ENCODE data around the gene LYSMD4.

Gene LYSMD4

DNA sequence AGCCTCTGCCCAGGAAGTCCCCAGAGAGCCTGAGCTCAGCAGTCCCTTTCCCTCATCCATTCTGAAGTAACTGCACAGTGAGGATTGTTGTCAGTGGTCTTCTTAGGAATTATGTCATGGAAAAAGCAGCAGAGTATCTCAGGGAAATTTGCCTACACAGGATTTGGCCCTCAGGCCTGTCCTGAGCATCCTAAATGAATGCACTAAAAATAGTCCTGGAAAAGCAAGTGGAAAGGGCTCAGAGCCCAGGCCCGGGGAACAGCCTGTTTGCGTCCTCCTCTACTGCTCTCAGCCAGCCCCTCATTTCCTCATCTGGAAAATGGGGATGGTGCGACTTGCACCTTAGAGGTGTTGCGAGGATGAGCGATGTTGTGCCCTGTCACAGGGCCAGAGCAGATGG, 21.6 kb downstream of the LYSMD4 start:
- H3K36me3 Mint-ChIP-seq (ENCODE audit: insufficient read depth), result peaks cover 5% of the 10 kb centered on the region
- no peaks in the 10 kb centered on the region for H3K27me3 Mint-ChIP-seq
- DNase-seq (ENCODE audit: low spot score in 2 of 2) (no peak), ATAC-seq (replicated peaks; ENCODE audit: extremely low read depth, poor library complexity, severe bottlenecking) (no peak)
- H3K4me3 Mint-ChIP-seq, result no peak overlapping the region
- H3K9me3 Mint-ChIP-seq, result no peaks in the 10 kb centered on the region
- no peak overlapping the region for H3K27ac Mint-ChIP-seq (ENCODE audit: low read depth)
- H3K4me1 Mint-ChIP-seq, result peaks cover 21% of the 10 kb centered on the region

DNA sequence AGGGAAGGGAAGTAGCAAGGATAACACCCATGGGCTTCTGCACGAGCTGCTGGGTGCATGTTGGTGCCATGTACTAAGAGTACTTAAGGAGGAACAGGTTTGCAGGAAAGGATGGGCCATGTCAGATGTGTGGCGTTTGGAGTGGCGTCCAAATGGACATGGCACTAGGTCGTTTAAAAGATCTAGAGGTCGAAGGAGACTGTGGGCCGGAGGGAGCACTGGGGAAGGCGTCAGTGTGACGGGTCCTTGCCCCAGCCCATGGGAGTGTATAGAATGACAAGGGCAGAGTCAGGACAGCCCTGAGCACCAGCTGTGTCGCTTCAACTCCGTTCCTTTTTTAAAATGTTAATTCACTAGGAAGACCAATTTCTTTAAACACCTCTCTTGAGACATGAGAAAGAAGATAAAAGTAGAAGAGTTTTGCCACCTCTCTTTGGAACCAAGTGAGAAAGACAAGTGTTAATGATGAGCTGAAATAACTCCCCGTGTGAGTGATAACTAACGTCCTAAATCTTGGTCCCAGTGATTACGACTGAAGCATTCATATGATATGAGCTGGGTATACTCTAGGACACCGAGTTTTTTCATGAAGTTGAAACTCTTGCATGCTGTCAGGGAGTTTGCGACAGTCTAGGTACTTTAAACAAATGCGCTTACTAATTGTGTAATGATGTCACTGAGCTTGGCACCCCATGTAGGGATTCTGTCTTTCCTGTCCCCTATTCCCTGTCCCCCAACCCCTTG, 23.8 kb downstream of the LYSMD4 start:
- ATAC-seq (replicated peaks; ENCODE audit: extremely low read depth, poor library complexity, severe bottlenecking), result no peak
- Mint-ChIP-seq H3K9me3 (no peaks in the 10 kb centered on the region), H3K36me3 (ENCODE audit: insufficient read depth) (peaks cover 6% of the 10 kb centered on the region), H3K4me3 (no peak overlapping the region), H3K27me3 (no peaks in the 10 kb centered on the region), H3K4me1 (peaks cover 23% of the 10 kb centered on the region), H3K27ac (ENCODE audit: low read depth) (no peak overlapping the region)
- no peak for DNase-seq (ENCODE audit: low spot score in 2 of 2)

DNA sequence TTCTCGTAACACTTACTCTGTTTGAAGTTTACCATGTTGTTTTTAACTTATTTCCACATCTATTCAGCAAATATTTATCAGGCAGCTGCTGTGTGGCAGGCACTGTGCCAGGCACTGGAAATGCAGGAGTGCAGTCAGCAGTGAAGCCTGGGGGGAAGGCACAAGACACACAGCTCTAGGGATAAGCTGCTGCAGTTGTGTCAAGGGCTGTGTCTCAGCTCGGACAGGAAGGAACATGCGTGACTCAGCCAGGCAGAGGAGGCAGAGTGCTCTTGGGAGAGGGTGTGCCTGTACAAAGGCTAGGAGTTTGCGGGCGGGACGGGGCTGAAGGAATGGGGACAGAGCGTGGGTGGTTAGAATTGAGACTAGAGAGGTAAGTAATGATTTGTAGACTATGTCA, 24.7 kb downstream of the LYSMD4 start:
- Mint-ChIP-seq H3K27ac (ENCODE audit: low read depth) (no peak overlapping the region), H3K36me3 (ENCODE audit: insufficient read depth) (peaks cover 6% of the 10 kb centered on the region), H3K9me3 (no peaks in the 10 kb centered on the region), H3K27me3 (no peaks in the 10 kb centered on the region), H3K4me3 (no peak overlapping the region), H3K4me1 (peaks cover 23% of the 10 kb centered on the region)
- ATAC-seq (replicated peaks; ENCODE audit: extremely low read depth, poor library complexity, severe bottlenecking) (no peak), DNase-seq (ENCODE audit: low spot score in 2 of 2) (no peak)

DNA sequence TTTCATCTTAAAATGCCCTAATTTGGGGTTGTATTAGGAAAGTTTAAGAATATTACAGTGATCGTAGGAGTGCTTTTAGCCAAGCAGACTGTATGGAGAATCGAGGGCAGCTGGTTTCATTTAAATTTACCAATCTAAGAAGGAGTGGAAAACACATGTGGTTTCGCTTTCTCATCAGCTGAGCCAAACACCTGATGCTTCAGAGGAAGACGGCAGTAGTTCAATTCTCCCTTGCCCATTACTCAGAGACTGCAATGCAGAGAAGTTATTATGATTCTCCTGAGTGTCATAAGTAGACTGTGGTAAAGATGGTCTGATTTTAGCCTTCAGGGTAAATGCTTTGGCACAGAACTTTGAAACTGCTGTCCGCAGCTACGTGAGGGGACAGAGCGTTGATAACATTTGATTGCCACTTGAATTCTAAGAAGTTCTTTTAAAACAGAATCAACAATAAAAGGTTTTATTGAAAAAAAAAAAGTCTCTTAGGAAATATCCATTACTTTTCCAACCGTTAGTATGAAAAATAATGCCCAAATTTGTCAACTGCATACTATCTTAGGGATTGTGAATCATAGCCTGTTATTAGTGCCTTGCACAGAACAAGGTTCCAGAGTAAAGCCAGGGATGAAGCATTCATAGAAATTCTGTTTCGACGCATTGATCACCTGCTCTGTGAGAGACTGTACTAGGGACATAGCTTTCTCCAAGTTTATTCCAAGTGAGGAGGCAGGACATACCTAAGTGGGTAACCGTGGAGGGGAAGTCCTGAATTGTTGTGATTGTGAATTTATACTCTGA, 25.6 kb downstream of the LYSMD4 start:
- H3K4me3 Mint-ChIP-seq, result peak overlapping the region; percentile 54
- no peaks in the 10 kb centered on the region for H3K27me3 Mint-ChIP-seq
- peak overlapping the region; percentile 29 for H3K27ac Mint-ChIP-seq (ENCODE audit: low read depth)
- H3K36me3 Mint-ChIP-seq (ENCODE audit: insufficient read depth), result peaks cover 6% of the 10 kb centered on the region
- DNase-seq (ENCODE audit: low spot score in 2 of 2), result no peak
- no peak for ATAC-seq (replicated peaks; ENCODE audit: extremely low read depth, poor library complexity, severe bottlenecking)
- peaks cover 28% of the 10 kb centered on the region for H3K4me1 Mint-ChIP-seq
- H3K9me3 Mint-ChIP-seq, result no peaks in the 10 kb centered on the region

DNA sequence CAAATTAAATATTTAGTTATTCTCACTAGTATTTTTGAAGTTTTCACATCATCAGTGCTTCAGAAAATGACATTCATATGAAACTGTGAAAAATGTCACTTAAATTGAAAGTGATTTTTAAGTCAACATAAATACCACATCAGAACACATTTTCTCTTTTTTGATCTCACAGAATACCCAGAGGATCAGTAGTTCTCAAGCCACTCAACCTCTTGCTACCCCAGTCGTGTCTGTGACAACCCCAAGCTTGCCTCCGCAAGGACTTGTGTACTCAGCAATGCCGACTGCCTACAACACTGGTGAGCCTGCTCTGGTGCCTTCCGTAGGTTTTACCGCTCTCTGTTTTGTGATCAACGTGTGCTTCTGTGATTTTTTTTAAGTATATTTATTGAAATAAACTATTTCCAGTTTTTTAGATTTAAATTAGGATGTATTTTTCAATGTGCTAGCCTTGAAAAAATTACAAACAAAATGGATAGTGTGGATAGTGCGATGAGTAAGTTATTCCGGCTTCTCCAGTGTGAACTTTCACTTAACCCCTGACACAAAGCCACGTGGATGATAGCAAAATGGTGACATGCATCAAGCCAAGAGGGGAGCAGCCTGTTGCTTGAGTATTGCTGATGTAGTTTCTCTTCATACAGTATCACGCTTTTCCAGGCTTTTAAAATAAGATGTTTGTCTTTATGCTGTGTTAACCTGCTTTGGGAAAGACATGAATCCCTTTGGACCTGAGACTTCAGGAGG, 26.5 kb downstream of the LYSMD4 start:
- DNase-seq (ENCODE audit: low spot score in 2 of 2), result no peak
- peaks cover 24% of the 10 kb centered on the region for H3K4me1 Mint-ChIP-seq
- peaks cover 6% of the 10 kb centered on the region for H3K36me3 Mint-ChIP-seq (ENCODE audit: insufficient read depth)
- ATAC-seq (replicated peaks; ENCODE audit: extremely low read depth, poor library complexity, severe bottlenecking), result no peak
- H3K27me3 Mint-ChIP-seq, result no peaks in the 10 kb centered on the region
- peak overlapping the region; percentile 29 for H3K27ac Mint-ChIP-seq (ENCODE audit: low read depth)
- H3K4me3 Mint-ChIP-seq, result peak overlapping the region; percentile 54
- H3K9me3 Mint-ChIP-seq, result no peaks in the 10 kb centered on the region

DNA sequence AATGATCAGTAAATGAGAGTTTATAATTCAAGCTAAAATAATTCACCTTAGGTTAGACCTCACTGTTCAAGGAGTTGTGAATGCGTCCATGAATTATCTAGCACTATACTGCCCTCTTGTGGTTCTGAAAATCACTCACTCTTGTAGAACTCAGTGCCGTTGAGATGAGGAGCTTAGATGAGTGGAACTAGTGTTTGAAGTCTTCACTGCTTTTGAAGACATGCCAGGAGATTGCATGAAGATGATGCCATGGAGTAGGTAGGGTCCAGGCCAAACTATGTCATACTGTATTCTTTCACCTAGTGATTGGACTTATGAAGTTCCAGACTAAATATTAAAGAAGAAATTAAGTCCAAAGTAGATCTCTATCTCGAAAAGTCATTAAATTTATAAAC, 28.8 kb downstream of the LYSMD4 start:
- Mint-ChIP-seq H3K9me3 (no peaks in the 10 kb centered on the region), H3K27me3 (no peaks in the 10 kb centered on the region), H3K4me3 (no peak overlapping the region), H3K36me3 (ENCODE audit: insufficient read depth) (peaks cover 1% of the 10 kb centered on the region), H3K27ac (ENCODE audit: low read depth) (no peak overlapping the region), H3K4me1 (peaks cover 24% of the 10 kb centered on the region)
- ATAC-seq (replicated peaks; ENCODE audit: extremely low read depth, poor library complexity, severe bottlenecking) (peak; percentile 86), DNase-seq (ENCODE audit: low spot score in 2 of 2) (no peak)

DNA sequence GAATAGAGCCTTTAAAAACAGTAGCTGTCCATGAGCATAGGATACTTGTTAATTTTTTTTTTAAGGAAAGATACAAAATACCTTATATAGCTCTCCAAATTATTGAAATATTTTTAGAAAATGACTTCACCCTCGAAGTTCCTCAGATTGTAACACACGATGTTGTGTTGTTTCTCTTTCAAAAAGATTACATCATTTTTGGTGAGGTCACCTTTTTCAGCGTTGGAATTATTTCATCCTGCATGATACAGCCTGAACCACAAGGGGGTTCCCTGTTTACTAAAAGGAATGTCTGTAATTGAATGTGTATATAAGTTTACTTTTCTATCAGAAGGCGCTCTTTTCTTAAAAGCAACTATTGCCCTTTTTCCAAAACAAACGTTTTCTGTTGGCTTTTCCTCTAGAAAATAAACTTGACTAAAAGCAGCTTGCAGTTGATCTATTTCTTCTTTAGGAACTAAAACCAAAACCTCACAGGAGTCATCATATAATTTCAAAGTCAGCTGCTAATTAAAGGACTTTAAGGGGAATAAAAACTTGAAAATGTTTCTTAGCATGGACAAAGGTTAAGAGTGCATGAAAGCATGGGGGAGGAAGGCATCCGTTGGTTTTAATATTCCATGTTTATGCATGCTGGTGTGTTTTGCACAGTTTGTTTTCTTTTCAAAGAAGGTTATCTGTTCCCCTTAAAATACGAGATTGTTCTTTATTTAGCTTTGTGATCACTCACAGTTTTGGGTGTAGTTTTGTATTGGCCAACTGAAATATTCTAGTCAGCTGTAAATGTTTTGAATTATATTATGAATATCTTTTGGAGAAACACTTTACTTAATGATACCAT, 29.4 kb downstream of the LYSMD4 start:
- H3K27me3 Mint-ChIP-seq, result no peaks in the 10 kb centered on the region
- no peak overlapping the region for H3K27ac Mint-ChIP-seq (ENCODE audit: low read depth)
- ATAC-seq (replicated peaks; ENCODE audit: extremely low read depth, poor library complexity, severe bottlenecking), result no peak
- no peak for DNase-seq (ENCODE audit: low spot score in 2 of 2)
- peaks cover 1% of the 10 kb centered on the region for H3K36me3 Mint-ChIP-seq (ENCODE audit: insufficient read depth)
- no peaks in the 10 kb centered on the region for H3K9me3 Mint-ChIP-seq
- H3K4me3 Mint-ChIP-seq, result no peak overlapping the region
- peaks cover 22% of the 10 kb centered on the region for H3K4me1 Mint-ChIP-seq

DNA sequence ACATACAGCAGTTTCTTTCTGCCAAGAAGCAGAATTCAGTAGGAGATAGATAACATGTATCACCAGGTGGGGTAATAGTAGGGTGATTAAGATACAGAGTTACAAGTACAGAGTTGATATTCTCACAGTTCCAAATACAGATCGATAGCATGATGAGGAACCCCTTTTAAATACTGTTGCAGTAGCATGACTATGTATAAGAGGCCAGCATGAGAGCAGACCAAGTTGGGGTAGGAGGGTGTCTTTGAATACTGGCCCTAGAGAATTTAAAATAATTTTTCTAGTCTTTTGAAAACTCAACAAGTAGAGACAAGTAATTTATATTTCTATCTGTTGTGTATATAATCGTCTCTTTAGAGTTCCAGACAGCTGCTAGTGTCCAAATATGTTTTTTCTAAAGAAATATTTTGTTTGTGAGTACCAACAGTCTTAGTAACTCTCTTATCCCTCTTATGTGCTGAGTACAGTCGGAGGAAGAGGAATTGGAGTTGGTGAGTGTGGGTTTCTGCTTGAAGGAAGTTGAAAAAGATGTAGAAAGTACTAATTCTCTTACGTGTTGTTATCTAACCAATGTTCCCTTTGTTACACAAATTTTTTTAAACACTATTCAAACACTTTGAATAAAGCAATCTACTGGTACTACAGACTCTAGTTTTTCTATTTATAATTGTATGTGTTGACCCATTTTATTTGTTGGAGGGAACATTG, 30.2 kb downstream of the LYSMD4 start:
- H3K27ac Mint-ChIP-seq (ENCODE audit: low read depth), result no peak overlapping the region
- no peaks in the 10 kb centered on the region for H3K27me3 Mint-ChIP-seq
- ATAC-seq (replicated peaks; ENCODE audit: extremely low read depth, poor library complexity, severe bottlenecking) (no peak), DNase-seq (ENCODE audit: low spot score in 2 of 2) (no peak)
- peaks cover 4% of the 10 kb centered on the region for H3K36me3 Mint-ChIP-seq (ENCODE audit: insufficient read depth)
- H3K4me1 Mint-ChIP-seq, result peaks cover 18% of the 10 kb centered on the region
- H3K9me3 Mint-ChIP-seq, result no peaks in the 10 kb centered on the region
- no peak overlapping the region for H3K4me3 Mint-ChIP-seq

DNA sequence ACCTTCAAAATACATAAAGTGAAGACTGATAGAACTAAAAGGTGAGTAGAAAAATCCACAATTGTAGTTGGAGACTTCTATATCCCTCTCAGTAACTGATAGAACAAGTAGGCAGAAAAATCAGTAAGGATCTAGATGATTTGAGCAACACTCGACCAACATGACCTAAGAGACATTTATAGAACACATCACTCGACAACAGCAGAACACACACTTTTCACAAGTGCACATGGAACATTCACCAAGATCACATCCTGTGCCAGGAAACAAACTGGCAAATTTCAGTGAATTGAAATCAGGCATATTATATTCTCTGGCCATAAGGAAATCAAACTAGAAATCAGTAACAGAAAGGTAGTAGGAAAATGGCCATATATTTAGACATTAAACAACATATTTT, 37.1 kb downstream of the LYSMD4 start:
- no peak overlapping the region for H3K4me3 Mint-ChIP-seq
- H3K9me3 Mint-ChIP-seq, result no peaks in the 10 kb centered on the region
- DNase-seq (ENCODE audit: low spot score in 2 of 2) (no peak), ATAC-seq (replicated peaks; ENCODE audit: extremely low read depth, poor library complexity, severe bottlenecking) (no peak)
- H3K27ac Mint-ChIP-seq (ENCODE audit: low read depth), result no peak overlapping the region
- no peaks in the 10 kb centered on the region for H3K27me3 Mint-ChIP-seq
- H3K36me3 Mint-ChIP-seq (ENCODE audit: insufficient read depth), result peaks cover 28% of the 10 kb centered on the region
- H3K4me1 Mint-ChIP-seq, result no peaks in the 10 kb centered on the region

DNA sequence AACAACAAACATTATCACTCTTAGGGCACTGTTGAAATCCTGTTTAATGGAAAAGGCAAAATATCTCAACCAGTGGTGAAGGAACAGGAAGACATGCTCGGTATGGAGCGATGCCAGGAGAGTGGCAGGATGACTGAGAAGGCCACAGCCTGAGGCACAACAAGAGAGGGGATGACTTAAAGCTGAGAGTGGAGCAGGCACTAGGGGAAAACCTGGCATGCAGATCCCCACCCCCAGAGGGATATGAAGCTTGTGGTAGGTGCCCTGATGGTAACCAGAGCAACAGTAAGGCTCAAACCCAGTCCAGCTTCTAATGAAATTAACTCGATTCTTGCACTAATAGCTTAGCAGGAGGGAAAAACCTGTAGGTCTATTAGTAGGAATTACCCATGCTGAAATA, 40.4 kb downstream of the LYSMD4 start:
- Mint-ChIP-seq H3K4me1 (no peaks in the 10 kb centered on the region), H3K27ac (ENCODE audit: low read depth) (no peak overlapping the region), H3K9me3 (no peaks in the 10 kb centered on the region), H3K27me3 (no peaks in the 10 kb centered on the region), H3K36me3 (ENCODE audit: insufficient read depth) (peaks cover 29% of the 10 kb centered on the region), H3K4me3 (no peak overlapping the region)
- DNase-seq (ENCODE audit: low spot score in 2 of 2), result no peak
- ATAC-seq (replicated peaks; ENCODE audit: extremely low read depth, poor library complexity, severe bottlenecking), result no peak

DNA sequence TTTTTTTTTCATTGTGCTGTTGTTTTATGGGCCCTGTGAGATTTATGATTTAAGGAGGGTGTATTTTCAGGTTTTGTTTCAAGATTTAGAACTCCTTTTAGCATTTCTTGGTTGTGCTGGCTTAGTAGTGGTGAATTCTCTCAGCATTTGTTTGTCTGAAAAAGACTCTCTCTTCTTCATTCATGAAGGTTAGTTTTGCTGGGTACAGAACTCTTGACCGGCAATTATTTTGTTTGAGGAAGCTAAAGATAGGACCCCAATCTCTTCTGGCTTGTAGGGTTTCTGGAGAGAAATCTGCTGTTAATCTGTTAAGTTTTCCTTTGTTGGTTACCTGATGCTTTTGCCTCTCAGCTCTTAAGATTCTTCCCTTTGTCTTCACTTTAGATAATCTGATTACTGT, 46.9 kb downstream of the LYSMD4 start:
- Mint-ChIP-seq H3K9me3 (no peaks in the 10 kb centered on the region), H3K36me3 (ENCODE audit: insufficient read depth) (peaks cover 10% of the 10 kb centered on the region), H3K27ac (ENCODE audit: low read depth) (no peak overlapping the region)

More for the DNA sequence above, 46.9 kb downstream of the LYSMD4 start:
- H3K4me3 Mint-ChIP-seq, result no peak overlapping the region
- H3K27me3 Mint-ChIP-seq, result no peaks in the 10 kb centered on the region
- ATAC-seq (replicated peaks; ENCODE audit: extremely low read depth, poor library complexity, severe bottlenecking), result no peak
- peaks cover 13% of the 10 kb centered on the region for H3K4me1 Mint-ChIP-seq
- DNase-seq (ENCODE audit: low spot score in 2 of 2), result no peak
